Effector CD4-positive, alpha-beta T cell (primary cell): ENCODE data around the gene ZNF564.
A peak's percentile ranks its signal among the peaks of the same experiment; 100 is the strongest.
"Not testable (repeated sequence)": the region's sequence is repeated elsewhere in the genome, so short reads cannot be mapped to it uniquely, and the experiment has no call there.

Source experiments
- DNase-seq: peaks from one replicate; pipeline ENCODE4 v3.0.0-alpha.2; 2020
- total RNA-seq: gene quantifications from one replicate; lab custom pipeline; 2026; lab: John Stamatoyannopoulos, UW

Gene ZNF564
- 2.6 reads per million, percentile 8 among the genes with 10 or more reads in this experiment for total RNA-seq

GRCh38 chr19:12551060-12551832, at the start of gene ZNF564:
Gene ZNF564 (minus strand): TSS chr19:12551482. CDS start chr19:12551332, 150 bp downstream.
- DNase-seq: peak; percentile 89

- DNase-seq: no peak
Measured at GRCh38 chr19:12597594-12597993, 46.3 kb upstream of the ZNF564 start.

GRCh38 chr19:12596927-12597548, 45.8 kb upstream of the ZNF564 start:
- no peak for DNase-seq

- no peak for DNase-seq
Measured at GRCh38 chr19:12596485-12596884, 45.2 kb upstream of the ZNF564 start.

- no peak for DNase-seq
Measured at GRCh38 chr19:12581100-12581499, 29.8 kb upstream of the ZNF564 start.

GRCh38 chr19:12580180-12580694, 29.0 kb upstream of the ZNF564 start:
- DNase-seq: no peak

GRCh38 chr19:12578641-12579040, 27.4 kb upstream of the ZNF564 start:
- no peak for DNase-seq

GRCh38 chr19:12574036-12574435, 22.8 kb upstream of the ZNF564 start:
- DNase-seq: no peak

- no peak for DNase-seq
Measured at GRCh38 chr19:12567951-12568350, 16.7 kb upstream of the ZNF564 start.

GRCh38 chr19:12566380-12566779, 15.1 kb upstream of the ZNF564 start:
- not testable (repeated sequence) for DNase-seq

- DNase-seq: peak; percentile 88
Measured at GRCh38 chr19:12564016-12564664, 12.9 kb upstream of the ZNF564 start.

GRCh38 chr19:12555456-12555930, 4.2 kb upstream of the ZNF564 start:
- no peak for DNase-seq

GRCh38 chr19:12546903-12547302, 4.4 kb downstream of the ZNF564 start:
- DNase-seq: no peak

- DNase-seq: no peak
Measured at GRCh38 chr19:12546068-12546467, 5.2 kb downstream of the ZNF564 start.

- no peak for DNase-seq
Measured at GRCh38 chr19:12545267-12545666, 6.0 kb downstream of the ZNF564 start.

- DNase-seq: no peak
Measured at GRCh38 chr19:12544401-12544876, 6.8 kb downstream of the ZNF564 start.

- DNase-seq: no peak
Measured at GRCh38 chr19:12543855-12544254, 7.4 kb downstream of the ZNF564 start.

GRCh38 chr19:12527034-12527836, 24.0 kb downstream of the ZNF564 start:
- no peak for DNase-seq

- no peak for DNase-seq
Measured at GRCh38 chr19:12526542-12526941, 24.7 kb downstream of the ZNF564 start.

- no peak for DNase-seq
Measured at GRCh38 chr19:12521996-12522395, 29.3 kb downstream of the ZNF564 start.

- DNase-seq: no peak
Measured at GRCh38 chr19:12513531-12514061, 37.7 kb downstream of the ZNF564 start.

GRCh38 chr19:12497032-12497431, 54.2 kb downstream of the ZNF564 start:
- DNase-seq: no peak
